HuH-7 (cell line): ENCODE measurements around the gene TYRO3.

Experiments
- DNase-seq: peaks from one replicate; pipeline ENCODE4 v3.0.0; 2011; ENCODE audit warnings: low spot score

Gene TYRO3

DNA sequence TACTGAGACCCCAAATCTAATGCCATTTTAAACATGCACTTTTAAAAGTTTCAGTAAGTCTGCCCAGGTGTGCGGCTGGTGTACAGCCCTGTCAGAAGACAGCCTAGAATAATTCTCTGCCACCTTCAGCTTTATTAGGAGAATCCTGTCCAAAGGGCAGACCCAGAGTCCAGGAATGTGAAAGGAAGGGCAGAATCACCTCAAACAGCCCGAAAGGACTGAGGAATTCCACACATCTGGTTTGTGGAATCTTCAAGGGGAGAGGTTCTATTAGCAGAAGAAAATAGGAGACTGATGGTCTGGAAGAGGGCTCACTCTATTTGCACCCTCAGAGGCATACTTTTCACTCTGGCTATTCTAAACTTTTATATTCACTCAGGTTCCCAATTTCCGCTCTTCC is 46.6 kb downstream of the TYRO3 start:
- DNase-seq, result no peak

DNA sequence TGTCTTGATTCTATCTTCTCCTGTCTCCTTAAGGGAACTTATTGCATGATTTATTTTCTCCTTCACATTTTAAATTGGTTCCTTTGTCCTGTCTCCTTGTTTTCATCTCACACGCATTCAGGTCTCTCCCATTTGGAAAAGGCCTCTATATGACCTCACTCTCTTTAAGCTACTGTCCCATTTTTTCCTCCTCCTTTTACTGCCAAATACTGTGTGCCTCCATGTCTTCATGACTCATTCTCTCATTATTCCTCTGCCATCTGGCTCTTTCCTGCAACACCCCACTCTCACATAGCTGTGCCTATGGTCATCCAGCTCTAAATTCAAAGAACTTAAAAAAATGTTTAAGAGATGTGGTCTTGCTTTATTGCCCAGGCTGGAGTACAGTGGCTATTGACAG is 48.0 kb downstream of the TYRO3 start:
- DNase-seq, result no peak

DNA sequence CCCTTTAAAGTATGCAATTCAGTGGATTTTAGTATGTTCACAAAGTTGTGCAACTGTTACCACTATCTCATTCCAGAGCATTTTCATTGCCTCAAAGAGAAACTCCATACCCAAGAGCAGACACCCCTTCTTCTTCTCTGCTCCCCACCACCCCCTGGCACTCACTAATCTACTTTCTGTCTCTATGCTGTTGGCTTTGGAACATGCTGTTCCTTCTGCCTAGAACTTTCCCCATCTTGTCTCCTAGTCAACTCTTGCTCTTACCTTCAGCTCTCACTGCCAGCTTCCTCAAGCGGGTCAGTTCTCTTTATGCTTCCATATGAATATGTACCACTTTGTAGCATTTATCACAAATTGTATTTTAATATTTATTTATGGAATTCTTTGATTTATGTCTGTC is 50.1 kb downstream of the TYRO3 start:
- no peak for DNase-seq

DNA sequence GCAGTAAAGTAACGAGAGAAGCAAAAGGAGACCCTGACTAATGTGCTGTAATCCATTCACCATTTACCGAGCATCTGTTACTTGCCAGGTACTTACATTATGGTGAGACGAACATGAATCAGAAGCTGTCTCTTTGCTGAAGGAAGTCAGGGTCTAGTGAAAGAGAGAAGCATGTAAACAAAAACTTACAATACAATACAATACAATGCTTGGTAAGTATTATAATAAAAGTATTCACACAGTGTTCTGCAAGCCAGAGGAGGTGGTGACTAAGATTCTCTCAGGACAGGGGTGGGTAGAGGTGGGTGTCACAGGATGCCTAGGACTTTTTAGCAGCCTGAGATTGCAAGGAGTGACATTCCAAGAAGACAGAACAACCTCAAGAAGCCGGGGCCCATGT is 51.0 kb downstream of the TYRO3 start:
- no peak for DNase-seq

DNA sequence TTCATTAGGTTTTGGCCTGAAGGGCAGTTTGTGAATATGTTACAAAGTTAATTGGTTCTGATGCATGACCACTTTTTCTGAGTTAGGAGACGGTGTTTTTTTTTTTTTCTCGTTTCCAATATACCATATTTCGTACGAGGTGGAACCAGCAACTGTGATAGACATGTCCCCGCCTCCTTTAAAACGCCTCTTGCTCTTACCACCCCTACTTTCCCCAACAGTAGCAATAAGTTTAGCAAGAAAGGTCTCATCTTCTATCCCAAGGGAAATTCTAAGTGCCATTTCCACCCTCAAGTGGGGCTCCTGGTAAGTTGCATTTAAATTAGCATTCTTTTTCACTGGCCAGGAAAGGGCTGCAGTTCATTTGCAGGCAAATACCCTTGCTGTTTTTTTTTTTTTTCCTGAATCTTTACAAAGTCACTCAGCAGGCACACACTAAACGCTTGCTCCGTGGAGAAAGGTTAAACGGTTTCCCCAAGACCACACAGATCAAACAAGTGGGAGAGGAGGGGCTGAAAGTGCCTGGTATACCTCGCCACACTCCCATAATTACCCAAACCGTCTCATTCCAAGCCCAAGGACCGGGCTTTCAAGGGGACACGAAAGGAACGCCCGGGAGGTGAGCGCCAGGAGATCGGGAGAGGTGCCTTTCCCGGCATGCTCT is 61.7 kb downstream of the TYRO3 start:
- DNase-seq, result no peak

DNA sequence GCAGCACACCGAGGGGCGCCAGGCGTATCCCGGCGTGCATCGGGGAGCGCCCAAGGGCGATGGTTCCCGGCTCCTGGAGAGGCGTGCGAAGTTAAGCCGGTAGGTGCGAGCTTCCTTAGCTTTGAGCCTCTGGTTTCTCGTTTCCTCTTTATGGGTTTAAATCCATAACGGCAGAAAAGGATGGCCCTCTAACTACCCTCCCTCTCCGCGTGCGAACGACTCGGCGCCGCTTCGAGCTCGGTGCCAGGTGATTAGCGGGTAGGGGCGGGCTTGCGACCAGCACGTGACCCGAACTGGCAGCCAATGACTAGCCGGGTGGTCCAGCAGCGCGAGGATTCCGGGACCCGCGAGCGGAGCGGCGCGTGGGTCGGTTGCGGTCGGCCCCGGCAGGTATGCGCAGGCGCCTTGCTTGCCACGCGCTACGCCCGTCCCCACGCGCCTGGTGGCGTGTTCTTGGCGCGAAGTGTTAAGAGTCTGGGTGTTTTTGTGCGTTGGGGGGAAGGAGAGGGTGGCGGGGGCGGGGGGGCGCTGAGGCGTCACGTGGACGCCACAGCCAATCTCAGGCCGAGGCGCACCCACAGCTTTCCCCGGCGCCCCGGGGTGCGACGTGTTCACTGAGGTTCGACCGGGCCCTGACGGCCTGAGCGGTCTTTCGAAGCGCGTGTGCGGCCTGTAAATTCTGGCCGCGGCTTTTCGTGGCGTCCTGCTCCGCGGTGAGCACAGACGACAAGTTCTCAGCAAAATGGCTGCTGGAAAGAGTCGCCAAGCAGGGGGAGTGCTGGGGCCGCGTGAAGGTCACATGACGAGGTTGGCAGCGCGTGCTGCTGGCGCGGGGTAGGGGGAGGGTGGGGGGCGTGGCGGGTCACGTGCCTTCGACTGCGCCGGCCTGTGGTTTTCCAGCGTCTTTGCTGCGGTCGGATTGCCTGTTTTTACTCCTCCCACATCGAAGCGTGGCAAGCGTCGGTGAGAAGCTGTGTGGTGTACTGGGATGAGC is 62.5 kb downstream of the TYRO3 start:
- peak; percentile 88 for DNase-seq

DNA sequence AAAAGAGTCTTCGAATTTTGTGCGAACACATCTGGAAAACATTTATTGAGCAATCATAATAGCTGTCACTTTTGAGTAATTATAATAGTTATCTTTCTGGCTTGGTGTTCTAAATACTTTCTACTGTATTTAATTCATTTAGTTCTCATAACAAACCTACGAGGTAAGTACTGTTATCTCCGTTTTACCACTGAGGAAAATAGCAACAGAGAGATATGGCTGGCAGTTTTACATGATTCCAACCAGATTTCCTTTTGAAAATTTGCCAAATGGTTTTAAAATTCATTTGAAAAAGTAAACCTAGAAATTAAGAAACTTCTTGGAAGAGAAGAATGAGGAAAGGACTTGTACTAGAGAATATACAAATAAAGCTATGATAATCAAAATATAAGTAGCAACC is 63.9 kb downstream of the TYRO3 start:
- no peak for DNase-seq

DNA sequence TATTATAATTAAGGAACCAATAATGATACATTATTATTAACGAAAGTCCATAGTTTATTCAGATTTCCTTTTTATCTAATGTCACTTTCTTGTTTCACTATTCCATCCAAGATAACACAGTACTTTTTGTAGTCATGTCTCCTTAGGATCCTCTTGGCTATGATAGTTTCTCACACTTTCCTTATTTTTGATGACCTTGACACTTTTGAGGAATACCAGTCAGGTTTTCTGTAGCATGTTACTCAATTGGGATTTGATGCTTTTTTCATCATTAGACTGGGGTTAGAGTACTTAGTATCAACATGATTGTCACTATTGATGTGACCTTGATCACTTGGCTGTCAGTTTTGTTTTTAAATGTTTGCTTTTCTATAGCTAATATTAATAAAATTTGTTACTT is 68.2 kb downstream of the TYRO3 start:
- DNase-seq, result no peak

DNA sequence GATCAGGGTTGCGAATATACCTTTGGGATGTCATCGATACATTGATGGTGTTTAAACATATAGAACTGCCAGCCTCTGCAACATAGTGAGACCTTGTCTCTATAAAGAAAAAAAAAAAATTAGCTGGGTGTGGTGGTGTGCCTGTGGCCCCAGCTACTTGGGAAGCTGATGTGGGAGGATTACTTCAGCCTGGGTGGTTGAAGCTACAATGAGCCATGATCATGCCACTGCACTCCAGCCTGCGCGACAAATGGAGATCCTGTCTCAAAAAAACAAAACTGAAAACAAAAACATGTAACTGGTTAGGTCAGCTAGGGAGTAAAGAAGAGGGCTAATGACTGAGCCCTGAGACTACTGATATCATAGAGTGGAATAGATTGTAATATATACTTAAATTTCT is 70.5 kb downstream of the TYRO3 start:
- no peak for DNase-seq

DNA sequence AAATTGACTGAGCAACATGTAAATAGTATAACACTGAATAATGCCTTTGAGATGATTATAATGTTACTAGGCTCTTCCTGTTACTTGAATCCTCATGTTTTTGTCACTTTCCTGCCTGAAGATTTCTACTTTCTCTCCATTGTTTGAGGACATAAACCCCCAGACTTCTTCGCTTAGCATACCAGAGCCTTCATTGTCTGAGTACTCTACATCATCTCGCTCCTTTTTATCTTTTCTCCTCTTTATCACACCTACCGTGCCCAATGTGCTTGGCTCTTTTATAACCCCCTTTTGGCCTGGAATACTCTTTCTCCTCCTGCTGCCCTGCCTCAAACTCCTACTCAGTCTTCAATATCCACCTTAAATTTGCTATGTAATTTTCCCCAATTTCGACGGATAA is 70.9 kb downstream of the TYRO3 start:
- no peak for DNase-seq

DNA sequence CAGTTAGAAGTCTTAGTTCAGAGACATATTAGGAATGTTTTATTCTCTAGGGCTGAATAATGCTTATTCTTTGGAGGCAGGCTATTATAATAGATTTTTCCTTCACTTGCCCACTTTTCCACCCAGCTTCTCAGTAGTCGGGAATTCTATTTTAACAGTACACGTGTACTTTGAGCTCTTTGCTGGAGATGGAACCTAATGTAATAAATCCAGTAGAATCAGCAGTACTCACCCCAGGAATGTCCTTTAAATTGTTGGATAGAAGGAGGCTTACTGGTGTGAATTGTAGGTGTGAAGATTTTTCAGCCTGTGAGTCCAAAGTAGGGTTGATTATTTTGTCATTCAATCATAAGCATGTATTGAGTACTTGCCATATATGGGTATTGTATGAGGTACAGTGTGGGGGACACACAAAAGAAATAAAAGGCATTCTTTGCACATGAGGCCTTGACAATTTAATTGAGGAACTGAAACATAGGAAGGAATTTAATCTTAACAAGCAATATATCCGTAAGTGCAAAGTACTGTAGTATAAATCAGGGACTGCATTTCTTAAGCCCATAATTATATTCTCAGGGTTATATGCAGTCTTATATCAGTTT is 71.7 kb downstream of the TYRO3 start:
- no peak for DNase-seq

DNA sequence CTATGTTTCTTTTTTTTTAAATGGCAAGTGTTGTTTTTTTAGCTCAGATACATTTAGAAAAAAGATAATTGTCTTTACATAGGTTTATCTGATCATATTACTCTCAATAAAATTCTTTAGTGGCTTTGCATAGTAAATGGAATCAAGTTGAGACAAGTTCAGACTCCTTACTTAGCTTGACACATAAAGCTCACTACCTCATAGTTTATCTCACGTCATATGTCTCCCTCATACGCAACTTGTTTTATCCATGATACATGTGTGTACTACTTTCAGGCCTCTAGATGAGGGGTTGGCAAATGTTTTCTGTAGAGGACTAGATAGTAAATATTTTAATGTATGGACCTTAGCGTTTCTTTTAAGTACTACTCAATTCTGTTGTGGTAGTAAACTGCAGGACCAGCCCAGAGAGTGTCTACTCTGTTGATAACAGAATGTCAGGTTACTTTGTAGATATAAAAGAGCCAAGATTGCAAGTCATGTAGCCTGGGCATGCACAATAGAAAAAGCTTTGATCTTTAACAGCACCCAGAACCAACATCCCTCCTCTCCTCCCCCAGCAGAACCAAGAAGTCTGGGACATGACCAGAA is 73.0 kb downstream of the TYRO3 start:
- no peak for DNase-seq
